HG03442 (cell line): ENCODE results near the gene MTFP1.
"Not testable (repeated sequence)": the region's sequence is repeated elsewhere in the genome, so short reads cannot be mapped to it uniquely, and the experiment has no call there.

Experiments used
- ATAC-seq: cut with Tn5 transposase; IDR thresholded peaks from one replicate; pipeline ENCODE4 v1.9.1; 2021; ENCODE audit warnings: mild to moderate bottlenecking, moderate library complexity; ENCODE audit not compliant: unreplicated experiment

Gene MTFP1

GRCh38 chr22:30452861-30453260 is 27.3 kb downstream of the MTFP1 start:
- no peak for ATAC-seq

- no peak for ATAC-seq
Measured at GRCh38 chr22:30453731-30454510, 28.4 kb downstream of the MTFP1 start.

- ATAC-seq: no peak
Measured at GRCh38 chr22:30455075-30455840, 29.7 kb downstream of the MTFP1 start.

- no peak for ATAC-seq
Measured at GRCh38 chr22:30457981-30458380, 32.4 kb downstream of the MTFP1 start.

- no peak for ATAC-seq
Measured at GRCh38 chr22:30459181-30460052, 33.8 kb downstream of the MTFP1 start.

GRCh38 chr22:30460147-30460546 is 34.6 kb downstream of the MTFP1 start:
- no peak for ATAC-seq

- ATAC-seq: not testable (repeated sequence)
Measured at GRCh38 chr22:30460555-30460954, 35.0 kb downstream of the MTFP1 start.

- ATAC-seq: no peak
Measured at GRCh38 chr22:30469165-30469564, 43.6 kb downstream of the MTFP1 start.

GRCh38 chr22:30470655-30471054 is 45.1 kb downstream of the MTFP1 start:
- ATAC-seq: no peak

- no peak for ATAC-seq
Measured at GRCh38 chr22:30471616-30472318, 46.2 kb downstream of the MTFP1 start, which contains the start of gene SEC14L3. SEC14L3 (minus strand) TSS chr22:30472017; CDS start chr22:30471958, 59 bp downstream.

- no peak for ATAC-seq
Measured at GRCh38 chr22:30472994-30473720, 47.6 kb downstream of the MTFP1 start.

GRCh38 chr22:30474121-30474520 is 48.6 kb downstream of the MTFP1 start:
- ATAC-seq: no peak

GRCh38 chr22:30474683-30475424 is 49.3 kb downstream of the MTFP1 start:
- no peak for ATAC-seq
